NK-92 treated with Interleukin-12 subunit alpha and Interleukin-12 subunit beta, amount 100 ng/mL, for 24 hours (cell line): Measurements from ENCODE around the gene CGB8.
"Not testable (repeated sequence)": the region's sequence is repeated elsewhere in the genome, so short reads cannot be mapped to it uniquely, and the experiment has no call there.

ENCODE experiments used
- DNase-seq: peaks from one replicate; lab custom pipeline; 2025; lab: John Stamatoyannopoulos, UW

Gene CGB8

GRCh38 chr19:49030323-49030722 lies 18.6 kb downstream of the CGB8 start:
- DNase-seq: not testable (repeated sequence)

- DNase-seq: not testable (repeated sequence)
Measured at GRCh38 chr19:49029749-49030148, 19.2 kb downstream of the CGB8 start.

GRCh38 chr19:49028686-49029085 lies 20.2 kb downstream of the CGB8 start:
- not testable (repeated sequence) for DNase-seq

GRCh38 chr19:49025599-49025998 lies 23.3 kb downstream of the CGB8 start:
- not testable (repeated sequence) for DNase-seq

GRCh38 chr19:49025088-49025487 lies 23.8 kb downstream of the CGB8 start:
- not testable (repeated sequence) for DNase-seq

- not testable (repeated sequence) for DNase-seq
Measured at GRCh38 chr19:49024233-49024632, 24.7 kb downstream of the CGB8 start, which contains the start of gene CGB3. TSS of gene CGB3 (minus strand) at chr19:49024333. CDS start at chr19:49023971, 362 bp downstream.

- DNase-seq: no peak
Measured at GRCh38 chr19:49022116-49022515, 26.8 kb downstream of the CGB8 start.

- no peak for DNase-seq
Measured at GRCh38 chr19:49020931-49021895, 27.7 kb downstream of the CGB8 start.

GRCh38 chr19:49020342-49020741 lies 28.6 kb downstream of the CGB8 start:
- DNase-seq: no peak

- DNase-seq: no peak
Measured at GRCh38 chr19:49019242-49019932, 29.5 kb downstream of the CGB8 start.

- not testable (repeated sequence) for DNase-seq
Measured at GRCh38 chr19:49018388-49019241, 30.3 kb downstream of the CGB8 start.

- no peak for DNase-seq
Measured at GRCh38 chr19:49017666-49018351, 31.1 kb downstream of the CGB8 start.

GRCh38 chr19:49017041-49017665 lies 31.8 kb downstream of the CGB8 start, which contains the start of gene LHB:
TSS of gene LHB (minus strand) at chr19:49017091. CDS start at chr19:49017081, 10 bp downstream.
- DNase-seq: no peak

GRCh38 chr19:49016067-49016839 lies 32.7 kb downstream of the CGB8 start:
- DNase-seq: no peak

- no peak for DNase-seq
Measured at GRCh38 chr19:49014870-49015255, 34.0 kb downstream of the CGB8 start.

GRCh38 chr19:49014123-49014869 lies 34.6 kb downstream of the CGB8 start:
- no peak for DNase-seq

- no peak for DNase-seq
Measured at GRCh38 chr19:49011194-49011593, 37.7 kb downstream of the CGB8 start.

- no peak for DNase-seq
Measured at GRCh38 chr19:49010453-49010852, 38.5 kb downstream of the CGB8 start.

- DNase-seq: no peak
Measured at GRCh38 chr19:49009828-49010227, 39.1 kb downstream of the CGB8 start.
